Forelimb muscle (tissue), 1 donor: Measurements from ENCODE around the gene ISOC2. TPM values are rescaled to one million over a fixed set of nuclear protein-coding genes. Genes with fewer than 3 reads are reported as not detected.
A peak's percentile ranks its signal among the peaks of the same experiment; 100 is the strongest.
"Not testable (repeated sequence)": the region's sequence is repeated elsewhere in the genome, so short reads cannot be mapped to it uniquely, and the experiment has no call there.

Experiments
- DNase-seq: peaks from one replicate; pipeline ENCODE4 v3.0.0-alpha.2; 2013; ENCODE audit warnings: low read depth
- polyA plus RNA-seq: library from polyadenylated mRNA; unstranded; fragments of 120-200 nt; gene quantifications from one replicate; pipeline ENCODE4 v1.2.1, GENCODE V29; 2013; ENCODE audit not compliant: insufficient read length

ISOC2 gene, protein sequence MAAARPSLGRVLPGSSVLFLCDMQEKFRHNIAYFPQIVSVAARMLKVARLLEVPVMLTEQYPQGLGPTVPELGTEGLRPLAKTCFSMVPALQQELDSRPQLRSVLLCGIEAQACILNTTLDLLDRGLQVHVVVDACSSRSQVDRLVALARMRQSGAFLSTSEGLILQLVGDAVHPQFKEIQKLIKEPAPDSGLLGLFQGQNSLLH
- polyA plus RNA-seq: 36.2 TPM

DNA sequence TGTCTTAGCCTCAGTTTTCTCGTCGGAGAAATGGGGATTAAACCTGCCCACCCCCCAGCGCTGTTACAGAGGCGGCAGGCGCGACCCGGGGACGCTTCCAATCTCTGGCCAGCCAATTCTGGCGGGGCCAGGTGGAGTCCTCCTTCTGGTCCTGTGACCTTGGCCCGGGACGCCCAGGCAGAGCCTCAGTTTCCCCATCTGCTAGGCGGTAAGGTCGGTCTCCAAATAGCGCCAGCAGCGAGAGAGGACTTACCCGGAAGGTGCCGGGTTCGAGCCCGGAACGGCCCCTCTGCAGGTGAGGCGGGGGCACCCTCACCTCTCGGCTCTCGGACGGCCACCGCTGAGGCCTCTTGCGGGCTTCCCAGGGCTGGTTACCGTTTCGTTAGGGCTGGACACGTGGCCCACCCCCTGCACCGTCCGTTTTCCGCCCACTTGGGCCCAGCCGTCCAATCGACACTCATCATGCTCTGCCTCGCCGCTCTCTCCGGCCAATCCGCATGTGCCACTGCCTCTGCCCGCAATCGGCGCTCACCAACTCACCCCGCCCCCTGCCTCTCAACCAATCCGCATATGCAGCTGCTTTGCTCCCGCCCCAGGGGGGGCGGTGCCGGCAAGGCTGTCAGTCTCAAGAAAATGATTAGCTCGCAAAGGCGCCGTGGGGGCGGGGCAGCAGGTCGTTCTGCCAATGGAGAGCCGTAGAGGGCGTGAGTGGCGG is at the start of gene ISOC2:
ISOC2 (minus strand) TSS at position 384 of the 715 bp plus-strand sequence. CDS start 5,156 bp downstream, outside the sequence.
- peak; percentile 99 for DNase-seq

DNA sequence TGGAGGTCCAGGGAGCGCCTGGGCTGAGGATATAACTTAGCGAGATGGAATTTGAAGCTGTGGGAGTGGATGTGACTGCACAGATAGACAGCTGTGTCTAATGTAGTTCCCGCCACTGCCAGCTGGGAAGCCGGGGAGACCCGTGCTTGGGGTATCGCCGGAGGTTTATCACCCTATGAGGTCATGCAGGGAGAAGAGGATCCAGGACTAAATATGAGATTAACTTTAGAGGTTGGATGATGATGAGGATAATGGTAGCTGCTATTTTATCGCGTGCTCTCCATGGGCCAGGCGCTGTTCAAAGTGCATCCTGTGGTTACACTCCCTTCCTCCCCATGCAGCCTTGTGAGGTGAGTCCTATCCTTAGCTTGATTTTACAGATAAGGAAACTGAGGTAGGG is 46.7 kb upstream of the ISOC2 start:
- DNase-seq: no peak

DNA sequence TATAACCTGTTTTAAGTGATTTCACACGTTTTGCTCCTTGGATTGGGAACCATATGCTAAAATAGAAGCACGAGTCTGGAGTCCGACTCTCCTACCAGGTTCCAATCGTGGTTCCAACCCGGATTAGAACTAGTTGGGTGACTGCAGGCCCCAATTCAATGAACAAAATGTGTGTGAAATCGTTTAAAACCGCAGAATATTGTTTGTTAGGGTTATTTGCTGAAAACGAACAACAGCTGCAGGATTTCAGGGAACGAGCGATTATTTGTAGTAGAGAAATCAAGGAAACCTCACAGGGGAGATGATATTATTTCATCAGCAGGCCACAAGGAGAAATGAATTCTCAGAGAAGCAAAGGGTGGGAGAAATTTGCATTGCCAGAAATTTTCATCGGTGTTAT is 43.5 kb upstream of the ISOC2 start:
- DNase-seq: no peak

GRCh38 chr19:55504252-55504603 is 42.8 kb upstream of the ISOC2 start:
- DNase-seq: no peak

GRCh38 chr19:55503502-55504251 is 42.2 kb upstream of the ISOC2 start:
- peak; percentile 78 for DNase-seq

GRCh38 chr19:55503157-55503501 is 41.7 kb upstream of the ISOC2 start:
- no peak for DNase-seq

GRCh38 chr19:55502197-55502952 is 40.9 kb upstream of the ISOC2 start:
- DNase-seq: no peak

GRCh38 chr19:55500368-55500952 is 39.0 kb upstream of the ISOC2 start:
- no peak for DNase-seq

DNA sequence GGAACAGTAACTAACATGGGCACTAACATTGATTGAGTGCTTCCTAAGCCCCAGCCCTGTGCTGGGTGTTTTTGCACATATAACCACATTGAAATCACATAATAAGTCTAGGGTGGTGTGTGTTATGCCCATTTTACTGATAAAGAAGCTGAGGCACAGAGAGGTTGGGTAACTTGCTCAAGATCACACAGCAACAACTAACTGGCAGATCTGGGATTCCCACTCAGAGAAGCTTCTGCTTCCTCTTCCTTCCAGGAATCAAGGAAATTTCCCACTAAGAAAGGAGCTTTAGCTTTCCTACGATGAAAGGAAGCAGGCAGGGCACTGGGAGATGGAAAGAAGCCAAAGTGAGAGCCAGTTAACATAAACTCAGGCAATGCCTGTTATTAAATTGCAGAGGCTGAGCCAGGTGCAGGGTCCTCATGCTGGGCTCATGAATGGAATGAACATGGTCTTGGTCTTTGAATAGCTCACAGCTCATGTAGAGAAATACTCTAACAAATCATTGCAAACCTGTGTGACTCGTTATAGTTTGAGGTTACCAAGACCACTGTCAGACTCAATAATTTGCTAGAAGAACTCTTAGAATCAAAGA is 36.9 kb upstream of the ISOC2 start:
- no peak for DNase-seq

- DNase-seq: no peak
Observed at GRCh38 chr19:55497763-55498162, 36.3 kb upstream of the ISOC2 start.

GRCh38 chr19:55496820-55497219 is 35.4 kb upstream of the ISOC2 start:
- DNase-seq: not testable (repeated sequence)

- DNase-seq: no peak
Observed at GRCh38 chr19:55495646-55496349, 34.4 kb upstream of the ISOC2 start.

- DNase-seq: no peak
Observed at GRCh38 chr19:55494172-55494761, 32.8 kb upstream of the ISOC2 start.

- no peak for DNase-seq
Observed at GRCh38 chr19:55493645-55494171, 32.3 kb upstream of the ISOC2 start.

GRCh38 chr19:55493052-55493644 is 31.7 kb upstream of the ISOC2 start:
- no peak for DNase-seq

GRCh38 chr19:55492362-55492944 is 31.0 kb upstream of the ISOC2 start:
- no peak for DNase-seq

GRCh38 chr19:55491546-55492360 is 30.3 kb upstream of the ISOC2 start:
- DNase-seq: no peak
